Breast epithelium (tissue), 3 donors: ENCODE measurements around the gene SCAP.

Experiments
- POLR2A ChIP-seq: fragments of 450-650 bp; IDR thresholded peaks from one replicate; pipeline ENCODE4 v1.6.1; 2016; ENCODE audit warnings: antibody characterized with exemption, mild to moderate bottlenecking, moderate library complexity
- TF ChIP-seq, protein P1 (sequence below), 3 donors: fragments of 450-650 bp; IDR thresholded peaks; one replicate each; pipeline ENCODE4 v1.5.1; 2016 to 2017; ENCODE audit warnings: antibody characterized with exemption in 3 of 3, mild to moderate bottlenecking in 3 of 3, moderate library complexity in 3 of 3

DNA sequence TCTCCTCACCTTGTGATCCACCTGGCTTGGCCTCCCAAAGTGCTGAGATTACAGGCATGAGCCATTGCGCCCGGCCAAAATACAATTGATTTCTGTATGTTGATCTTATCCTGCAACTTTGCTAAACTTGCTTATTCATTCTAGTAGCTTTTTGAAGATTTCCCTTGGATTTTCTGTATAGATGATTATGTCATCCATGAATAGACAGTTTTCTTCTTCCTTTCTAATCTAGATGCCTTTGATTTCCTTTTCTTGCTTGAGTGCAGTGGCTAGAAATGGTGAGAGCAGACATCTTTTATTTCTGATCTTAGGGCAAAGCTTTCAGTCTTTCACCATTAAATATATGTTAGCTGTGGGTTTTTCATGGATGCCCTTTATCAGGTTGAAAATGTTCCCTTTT lies 42.2 kb upstream of the SCAP start:
- TF ChIP-seq, protein P1, sequence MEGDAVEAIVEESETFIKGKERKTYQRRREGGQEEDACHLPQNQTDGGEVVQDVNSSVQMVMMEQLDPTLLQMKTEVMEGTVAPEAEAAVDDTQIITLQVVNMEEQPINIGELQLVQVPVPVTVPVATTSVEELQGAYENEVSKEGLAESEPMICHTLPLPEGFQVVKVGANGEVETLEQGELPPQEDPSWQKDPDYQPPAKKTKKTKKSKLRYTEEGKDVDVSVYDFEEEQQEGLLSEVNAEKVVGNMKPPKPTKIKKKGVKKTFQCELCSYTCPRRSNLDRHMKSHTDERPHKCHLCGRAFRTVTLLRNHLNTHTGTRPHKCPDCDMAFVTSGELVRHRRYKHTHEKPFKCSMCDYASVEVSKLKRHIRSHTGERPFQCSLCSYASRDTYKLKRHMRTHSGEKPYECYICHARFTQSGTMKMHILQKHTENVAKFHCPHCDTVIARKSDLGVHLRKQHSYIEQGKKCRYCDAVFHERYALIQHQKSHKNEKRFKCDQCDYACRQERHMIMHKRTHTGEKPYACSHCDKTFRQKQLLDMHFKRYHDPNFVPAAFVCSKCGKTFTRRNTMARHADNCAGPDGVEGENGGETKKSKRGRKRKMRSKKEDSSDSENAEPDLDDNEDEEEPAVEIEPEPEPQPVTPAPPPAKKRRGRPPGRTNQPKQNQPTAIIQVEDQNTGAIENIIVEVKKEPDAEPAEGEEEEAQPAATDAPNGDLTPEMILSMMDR (IDR thresholded peaks at IDR 0.05), result no peak
- no peak for TF ChIP-seq POLR2A
